ENCODE results near the gene OGFOD3.

OGFOD3 gene

DNA sequence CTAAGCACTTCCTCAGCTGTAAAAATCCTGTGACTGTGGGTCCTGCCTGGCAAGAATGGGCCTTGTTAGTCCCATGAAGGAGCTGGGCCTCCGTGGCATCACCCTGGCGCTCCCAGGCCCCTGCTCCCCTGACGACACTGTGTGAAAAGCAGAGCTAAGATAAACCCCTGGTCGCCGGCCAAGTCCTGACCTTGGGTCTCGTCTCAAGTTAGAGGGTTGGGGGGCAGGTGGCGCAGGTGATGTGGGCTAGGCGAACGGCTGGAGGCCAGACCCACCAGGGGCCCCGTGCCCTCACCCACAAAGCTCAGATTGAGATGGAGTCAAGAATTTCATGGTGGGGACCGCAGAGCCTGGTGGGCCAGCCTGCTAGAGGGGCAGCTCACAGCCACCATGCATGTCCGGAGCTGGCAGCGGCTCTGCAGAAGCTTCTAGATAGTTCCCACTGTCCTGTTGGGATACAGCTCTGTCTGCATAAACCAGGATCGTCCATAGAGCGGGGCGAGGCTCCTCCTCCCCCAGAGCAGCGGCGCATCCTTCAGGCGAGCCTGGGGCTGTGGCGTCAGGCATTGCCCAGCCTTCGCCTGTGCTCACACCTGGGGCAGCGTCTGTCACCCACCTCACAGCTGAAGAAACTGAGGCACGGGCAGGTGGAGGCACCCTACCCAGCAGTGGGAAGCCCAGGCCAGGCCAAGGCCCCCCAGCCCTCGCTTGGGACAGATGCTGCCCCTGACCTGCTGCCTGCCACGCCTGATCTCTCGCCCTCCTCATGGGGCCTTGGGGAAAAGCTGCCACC, 20.2 kb upstream of the OGFOD3 start:
- no peak overlapping the region for H3K4me2 ChIP-seq (ENCODE audit: low read length)
- H3K9ac ChIP-seq (ENCODE audit: low read depth, low read length), result no peak overlapping the region
- peaks cover 12% of the 10 kb centered on the region for H3K36me3 ChIP-seq (ENCODE audit: insufficient read depth, low read length)

DNA sequence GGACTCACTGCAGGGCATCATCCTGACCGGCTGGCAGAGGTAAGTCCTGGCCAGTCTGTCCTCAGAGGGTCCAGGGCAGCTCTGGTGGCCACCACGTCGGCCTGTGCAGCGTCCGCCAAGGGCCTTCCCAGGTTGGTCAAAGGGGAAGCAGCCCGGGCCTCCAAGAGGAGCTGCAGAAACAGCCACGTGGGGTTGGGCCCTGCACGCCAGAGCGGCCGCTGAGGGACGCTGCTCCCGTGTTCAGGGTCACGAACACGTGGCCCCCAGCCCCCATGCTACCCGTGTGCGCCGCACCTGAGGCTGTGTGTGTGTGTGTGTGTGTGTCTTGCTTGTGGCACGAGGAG, 18.9 kb upstream of the OGFOD3 start:
- no peaks in the 10 kb centered on the region for H3K9me3 ChIP-seq (replicated peaks; ENCODE audit: low read length)
- H3K27me3 ChIP-seq (ENCODE audit: control insufficient read depth, insufficient read depth, low read length), result no peaks in the 10 kb centered on the region
- no peak overlapping the region for H3K9ac ChIP-seq (ENCODE audit: low read depth, low read length)
- H3K4me2 ChIP-seq (ENCODE audit: low read length), result no peak overlapping the region
- H3K4me1 ChIP-seq (ENCODE audit: control insufficient read depth, insufficient read depth, low read length), result peaks cover 5% of the 10 kb centered on the region
- peaks cover under 1% of the 10 kb centered on the region for H3K36me3 ChIP-seq (ENCODE audit: insufficient read depth, low read length)
- H3K4me3 ChIP-seq (ENCODE audit: low read length), result no peak overlapping the region

More for the DNA sequence above, 20.2 kb upstream of the OGFOD3 start:
- H3K4me1 ChIP-seq (ENCODE audit: control insufficient read depth, insufficient read depth, low read length), result peaks cover 5% of the 10 kb centered on the region
- H3K9me3 ChIP-seq (replicated peaks; ENCODE audit: low read length), result no peaks in the 10 kb centered on the region
- no peaks in the 10 kb centered on the region for H3K27me3 ChIP-seq (ENCODE audit: control insufficient read depth, insufficient read depth, low read length)
- H3K4me3 ChIP-seq (ENCODE audit: low read length), result no peak overlapping the region

GRCh38 chr17:82436601-82437324, 18.4 kb upstream of the OGFOD3 start:
- no peaks in the 10 kb centered on the region for H3K27me3 ChIP-seq (ENCODE audit: control insufficient read depth, insufficient read depth, low read length)
- H3K36me3 ChIP-seq (ENCODE audit: insufficient read depth, low read length), result no peaks in the 10 kb centered on the region
- H3K9me3 ChIP-seq (replicated peaks; ENCODE audit: low read length), result no peaks in the 10 kb centered on the region
- no peak overlapping the region for H3K9ac ChIP-seq (ENCODE audit: low read depth, low read length)
- H3K4me1 ChIP-seq (ENCODE audit: control insufficient read depth, insufficient read depth, low read length), result peaks cover 5% of the 10 kb centered on the region
- H3K4me2 ChIP-seq (ENCODE audit: low read length), result no peak overlapping the region
- H3K4me3 ChIP-seq (ENCODE audit: low read length), result no peak overlapping the region

DNA sequence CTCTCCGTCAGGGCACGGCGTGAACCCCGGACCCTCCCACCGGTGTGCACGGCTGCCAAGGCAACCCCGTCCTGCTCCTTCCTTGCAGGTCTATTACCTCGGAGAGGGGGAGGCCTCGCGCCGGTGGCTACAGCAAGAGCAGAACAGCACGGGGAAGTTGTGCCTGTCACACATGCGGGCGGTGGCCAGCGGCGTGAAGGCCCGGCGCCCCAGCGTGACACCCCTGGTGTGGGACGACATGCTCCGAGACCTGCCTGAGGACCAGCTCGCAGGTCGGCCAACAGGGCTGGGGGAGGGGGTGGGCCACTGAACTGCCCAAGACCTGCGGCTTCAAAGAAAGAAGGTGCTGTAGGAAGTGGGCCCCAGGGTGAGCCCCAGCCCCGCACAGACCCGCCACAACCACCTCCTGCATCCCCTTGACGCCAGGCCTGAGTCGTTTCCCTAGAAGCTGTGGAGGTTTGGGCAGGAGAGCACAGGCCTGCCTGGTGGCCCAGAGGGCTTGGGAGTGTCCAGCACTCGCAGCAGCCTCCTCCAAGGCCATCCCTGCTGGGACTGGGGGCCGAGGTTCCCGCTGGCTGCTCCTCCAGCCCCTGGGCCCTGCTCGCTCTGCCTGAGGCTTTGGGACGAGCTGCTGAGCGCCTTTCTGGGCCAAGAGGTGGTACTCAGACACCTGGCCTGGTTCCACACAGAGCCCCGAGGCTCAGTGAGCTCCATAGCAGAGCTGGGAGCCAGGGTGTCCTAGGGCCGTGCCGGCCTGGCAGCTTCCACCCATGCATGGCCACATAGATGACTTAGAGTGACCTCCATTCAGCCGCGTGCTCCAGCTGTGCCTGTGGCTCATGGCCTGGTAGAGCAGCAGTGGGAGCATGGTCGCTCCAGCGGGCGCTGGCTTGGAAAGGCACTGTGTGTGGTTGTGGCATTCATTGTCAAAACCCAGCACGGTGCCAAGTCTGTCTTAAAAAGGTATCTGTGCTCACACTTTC, 17.5 kb upstream of the OGFOD3 start:
- no peak overlapping the region for H3K4me2 ChIP-seq (ENCODE audit: low read length)
- H3K9me3 ChIP-seq (replicated peaks; ENCODE audit: low read length), result no peaks in the 10 kb centered on the region
- H3K36me3 ChIP-seq (ENCODE audit: insufficient read depth, low read length), result no peaks in the 10 kb centered on the region
- peaks cover 5% of the 10 kb centered on the region for H3K4me1 ChIP-seq (ENCODE audit: control insufficient read depth, insufficient read depth, low read length)
- H3K27me3 ChIP-seq (ENCODE audit: control insufficient read depth, insufficient read depth, low read length), result no peaks in the 10 kb centered on the region
- H3K4me3 ChIP-seq (ENCODE audit: low read length), result no peak overlapping the region
- no peak overlapping the region for H3K9ac ChIP-seq (ENCODE audit: low read depth, low read length)

GRCh38 chr17:82435103-82435502, 16.7 kb upstream of the OGFOD3 start:
- no peak overlapping the region for H3K4me3 ChIP-seq (ENCODE audit: low read length)
- no peak overlapping the region for H3K4me2 ChIP-seq (ENCODE audit: low read length)
- no peak overlapping the region for H3K9ac ChIP-seq (ENCODE audit: low read depth, low read length)
- H3K36me3 ChIP-seq (ENCODE audit: insufficient read depth, low read length), result no peaks in the 10 kb centered on the region
- H3K9me3 ChIP-seq (replicated peaks; ENCODE audit: low read length), result no peaks in the 10 kb centered on the region
- H3K27me3 ChIP-seq (ENCODE audit: control insufficient read depth, insufficient read depth, low read length), result no peaks in the 10 kb centered on the region
- H3K4me1 ChIP-seq (ENCODE audit: control insufficient read depth, insufficient read depth, low read length), result peaks cover 5% of the 10 kb centered on the region

DNA sequence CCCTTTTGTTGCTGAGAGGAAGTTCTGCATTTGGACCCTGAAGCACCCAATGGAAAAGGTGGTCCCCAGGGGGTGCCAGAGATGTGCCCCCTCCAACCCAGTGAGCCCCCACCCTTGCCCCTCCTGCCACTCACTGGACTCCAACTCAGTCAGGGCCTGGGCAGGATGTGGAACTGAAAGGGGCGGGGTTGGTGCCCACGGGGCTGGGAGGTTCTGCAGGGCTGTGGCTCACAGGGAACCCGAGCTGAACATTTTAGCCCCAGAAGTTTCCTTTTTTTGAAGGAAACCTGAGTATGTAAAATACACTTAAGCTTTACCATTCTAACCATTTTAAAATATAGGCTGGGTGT, 15.8 kb upstream of the OGFOD3 start:
- Histone ChIP-seq H3K4me3 (ENCODE audit: low read length) (no peak overlapping the region), H3K9me3 (replicated peaks; ENCODE audit: low read length) (no peaks in the 10 kb centered on the region), H3K36me3 (ENCODE audit: insufficient read depth, low read length) (no peaks in the 10 kb centered on the region)

DNA sequence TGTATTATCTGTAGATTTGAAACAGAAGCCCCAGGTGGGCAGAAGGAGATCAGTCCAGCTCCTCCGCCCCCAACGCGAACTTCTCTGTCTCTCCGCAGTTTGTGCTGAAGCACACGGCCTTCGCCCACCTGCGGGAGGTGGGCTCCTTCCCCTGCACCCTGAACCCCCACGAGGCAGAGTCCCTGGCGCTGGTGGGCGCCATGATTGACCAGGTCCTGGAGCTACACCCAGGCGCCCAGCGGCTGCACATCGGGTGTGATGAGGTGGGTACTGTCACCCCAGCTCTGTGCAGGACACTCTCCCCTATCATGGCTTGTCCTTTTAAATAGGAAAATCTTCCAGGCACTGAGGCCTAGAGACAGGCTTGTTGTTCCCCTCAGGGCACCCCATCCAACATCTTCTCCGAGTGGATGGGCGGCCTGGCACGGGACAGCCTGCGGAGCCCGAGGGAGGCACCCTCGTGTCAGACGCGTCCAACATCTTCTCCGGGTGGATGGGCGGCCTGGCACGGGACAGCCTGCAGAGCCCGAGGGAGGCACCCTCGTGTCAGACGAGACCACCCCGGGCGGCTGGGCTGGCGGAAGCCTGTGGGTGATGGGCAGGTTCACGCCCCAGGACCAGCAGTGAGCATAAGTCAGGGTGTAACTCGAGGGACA, 15.3 kb upstream of the OGFOD3 start:
- H3K9ac ChIP-seq (ENCODE audit: low read depth, low read length), result no peak overlapping the region
- peaks cover 5% of the 10 kb centered on the region for H3K4me1 ChIP-seq (ENCODE audit: control insufficient read depth, insufficient read depth, low read length)

More for the DNA sequence above, 15.8 kb upstream of the OGFOD3 start:
- H3K27me3 ChIP-seq (ENCODE audit: control insufficient read depth, insufficient read depth, low read length), result no peaks in the 10 kb centered on the region
- no peak overlapping the region for H3K4me2 ChIP-seq (ENCODE audit: low read length)
- peaks cover 5% of the 10 kb centered on the region for H3K4me1 ChIP-seq (ENCODE audit: control insufficient read depth, insufficient read depth, low read length)
- H3K9ac ChIP-seq (ENCODE audit: low read depth, low read length), result no peak overlapping the region

DNA sequence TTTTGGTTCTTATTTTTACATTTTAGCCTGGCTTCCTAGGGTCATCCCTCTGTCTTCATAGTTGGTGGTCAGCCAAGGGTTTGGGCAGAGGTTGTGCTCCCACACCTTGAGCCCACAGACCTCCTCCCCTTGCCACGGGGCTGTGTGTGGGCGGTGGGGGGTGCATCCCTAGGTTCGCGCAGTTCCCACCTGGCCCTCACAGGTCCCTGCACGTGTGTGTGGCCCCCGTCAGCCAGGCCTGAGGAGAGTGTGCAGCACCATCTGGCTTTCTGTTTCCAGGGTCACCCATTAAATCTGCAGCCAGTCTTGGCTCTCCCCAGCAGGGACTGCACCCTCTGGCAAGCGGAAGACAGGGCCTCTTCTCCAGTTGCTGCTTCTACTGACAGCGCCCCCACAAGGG, 13.6 kb upstream of the OGFOD3 start:
- no peaks in the 10 kb centered on the region for H3K9me3 ChIP-seq (replicated peaks; ENCODE audit: low read length)
- H3K4me2 ChIP-seq (ENCODE audit: low read length), result no peak overlapping the region
- H3K27me3 ChIP-seq (ENCODE audit: control insufficient read depth, insufficient read depth, low read length), result no peaks in the 10 kb centered on the region
- no peak overlapping the region for H3K9ac ChIP-seq (ENCODE audit: low read depth, low read length)
- no peak overlapping the region for H3K4me3 ChIP-seq (ENCODE audit: low read length)
- H3K4me1 ChIP-seq (ENCODE audit: control insufficient read depth, insufficient read depth, low read length), result peaks cover 5% of the 10 kb centered on the region
- H3K36me3 ChIP-seq (ENCODE audit: insufficient read depth, low read length), result no peaks in the 10 kb centered on the region

More for the DNA sequence above, 15.3 kb upstream of the OGFOD3 start:
- Histone ChIP-seq H3K27me3 (ENCODE audit: control insufficient read depth, insufficient read depth, low read length) (no peaks in the 10 kb centered on the region), H3K4me2 (ENCODE audit: low read length) (no peak overlapping the region), H3K4me3 (ENCODE audit: low read length) (no peak overlapping the region), H3K9me3 (replicated peaks; ENCODE audit: low read length) (no peaks in the 10 kb centered on the region), H3K36me3 (ENCODE audit: insufficient read depth, low read length) (no peaks in the 10 kb centered on the region)

DNA sequence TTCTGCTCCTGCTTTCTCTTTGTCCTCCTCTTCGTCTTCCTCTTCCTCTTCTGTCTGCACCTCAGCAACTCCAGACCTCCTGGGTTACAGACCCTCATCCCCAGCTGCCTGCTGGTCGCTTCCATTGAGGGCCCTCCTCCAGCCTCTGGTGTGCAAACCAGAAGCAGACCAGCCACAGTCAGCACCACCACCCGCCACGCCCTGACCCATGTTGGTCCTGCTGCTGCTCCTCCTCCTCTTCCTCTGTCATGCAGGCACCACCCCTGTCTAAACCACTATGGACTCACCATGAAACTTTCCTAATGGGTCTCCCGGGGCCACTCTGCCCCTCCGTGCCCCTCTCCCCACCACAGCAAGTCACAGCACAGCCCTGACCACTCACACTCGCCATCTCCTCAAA, 11.4 kb upstream of the OGFOD3 start:
- Histone ChIP-seq H3K4me3 (ENCODE audit: low read length) (no peak overlapping the region), H3K9me3 (replicated peaks; ENCODE audit: low read length) (no peaks in the 10 kb centered on the region), H3K4me1 (ENCODE audit: control insufficient read depth, insufficient read depth, low read length) (no peaks in the 10 kb centered on the region), H3K9ac (ENCODE audit: low read depth, low read length) (no peak overlapping the region), H3K4me2 (ENCODE audit: low read length) (no peak overlapping the region), H3K27me3 (ENCODE audit: control insufficient read depth, insufficient read depth, low read length) (no peaks in the 10 kb centered on the region), H3K36me3 (ENCODE audit: insufficient read depth, low read length) (no peaks in the 10 kb centered on the region)

GRCh38 chr17:82428546-82428945, 10.2 kb upstream of the OGFOD3 start:
- H3K9ac ChIP-seq (ENCODE audit: low read depth, low read length), result no peak overlapping the region
- no peaks in the 10 kb centered on the region for H3K4me1 ChIP-seq (ENCODE audit: control insufficient read depth, insufficient read depth, low read length)
- H3K4me2 ChIP-seq (ENCODE audit: low read length), result no peak overlapping the region
- H3K27me3 ChIP-seq (ENCODE audit: control insufficient read depth, insufficient read depth, low read length), result no peaks in the 10 kb centered on the region
- H3K36me3 ChIP-seq (ENCODE audit: insufficient read depth, low read length), result no peaks in the 10 kb centered on the region
- no peak overlapping the region for H3K4me3 ChIP-seq (ENCODE audit: low read length)
- no peaks in the 10 kb centered on the region for H3K9me3 ChIP-seq (replicated peaks; ENCODE audit: low read length)

DNA sequence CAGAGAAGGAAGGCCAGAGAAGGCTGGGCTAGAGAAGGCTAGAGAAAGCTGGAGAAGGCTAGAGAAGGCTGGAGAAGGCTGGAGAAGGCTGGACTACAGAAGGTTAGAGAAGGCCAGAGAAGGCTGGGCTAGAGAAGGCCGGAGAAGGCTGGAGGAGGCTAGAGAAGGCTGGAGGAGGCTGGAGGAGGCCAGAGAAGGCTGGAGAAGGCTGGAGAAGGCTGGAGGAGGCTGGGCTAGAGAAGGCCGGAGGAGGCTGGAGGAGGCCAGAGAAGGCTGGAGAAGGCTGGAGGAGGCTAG, 6.4 kb upstream of the OGFOD3 start:
- no peaks in the 10 kb centered on the region for H3K27me3 ChIP-seq (ENCODE audit: control insufficient read depth, insufficient read depth, low read length)
- no peaks in the 10 kb centered on the region for H3K4me1 ChIP-seq (ENCODE audit: control insufficient read depth, insufficient read depth, low read length)
- H3K9me3 ChIP-seq (replicated peaks; ENCODE audit: low read length), result no peaks in the 10 kb centered on the region
- H3K36me3 ChIP-seq (ENCODE audit: insufficient read depth, low read length), result no peaks in the 10 kb centered on the region
- H3K4me3 ChIP-seq (ENCODE audit: low read length), result no peak overlapping the region
- H3K9ac ChIP-seq (ENCODE audit: low read depth, low read length), result no peak overlapping the region
- H3K4me2 ChIP-seq (ENCODE audit: low read length), result no peak overlapping the region

All from skeletal muscle satellite cell (primary cell).